Measurements from ENCODE around the gene MRPS18A. TPM values are rescaled to one million over a fixed set of nuclear protein-coding genes. Genes with fewer than 3 reads are reported as not detected.

MRPS18A gene
- total RNA-seq, 1 experiment from 2014 or later: 57.6 TPM

- no peaks in the 10 kb centered on the region; the same call in 1 of the 2 replicates for H3K9me3 ChIP-seq (replicated peaks)
- H3K36me3 ChIP-seq: peaks cover 82% of the 10 kb centered on the region
- H3K27ac ChIP-seq: no peak overlapping the region
- no peaks in the 10 kb centered on the region for H3K27me3 ChIP-seq (replicated peaks)
- no peak overlapping the region for H3K4me3 ChIP-seq
- DNase-seq (ENCODE audit: low read depth in 1 of 2, low spot score in 2 of 2): no peak
- peaks cover 24% of the 10 kb centered on the region for H3K4me1 ChIP-seq (replicated peaks)
Measured at GRCh38 chr6:43624786-43625288, 62.8 kb downstream of the MRPS18A start.

- no peak for DNase-seq (ENCODE audit: low read depth in 1 of 2, low spot score in 2 of 2)
- Histone ChIP-seq H3K4me1 (replicated peaks) (peaks cover 21% of the 10 kb centered on the region), H3K36me3 (peaks cover 88% of the 10 kb centered on the region), H3K9me3 (replicated peaks) (no peaks in the 10 kb centered on the region; the same call in 1 of the 2 replicates), H3K27ac (no peak overlapping the region), H3K4me3 (no peak overlapping the region), H3K27me3 (replicated peaks) (no peaks in the 10 kb centered on the region)
Measured at GRCh38 chr6:43623880-43624785, 63.5 kb downstream of the MRPS18A start.

- Histone ChIP-seq H3K27me3 (replicated peaks) (no peaks in the 10 kb centered on the region), H3K9me3 (replicated peaks) (no peaks in the 10 kb centered on the region), H3K36me3 (peaks cover 92% of the 10 kb centered on the region), H3K4me3 (no peak overlapping the region), H3K4me1 (replicated peaks) (peaks cover 15% of the 10 kb centered on the region), H3K27ac (no peak overlapping the region)
- no peak for DNase-seq (ENCODE audit: low read depth in 1 of 2, low spot score in 2 of 2)
Measured at GRCh38 chr6:43622541-43622940, 65.0 kb downstream of the MRPS18A start.

- H3K36me3 ChIP-seq: peaks cover 95% of the 10 kb centered on the region
- H3K9me3 ChIP-seq (replicated peaks): no peaks in the 10 kb centered on the region
- H3K27me3 ChIP-seq (replicated peaks): no peaks in the 10 kb centered on the region
- DNase-seq (ENCODE audit: low read depth in 1 of 2, low spot score in 2 of 2): no peak
- H3K27ac ChIP-seq: no peak overlapping the region
- H3K4me1 ChIP-seq (replicated peaks): peaks cover 8% of the 10 kb centered on the region
- no peak overlapping the region for H3K4me3 ChIP-seq
Measured at GRCh38 chr6:43621836-43622180, 65.8 kb downstream of the MRPS18A start.

Other genes with a start within 250 kb of the MRPS18A start
- 0.16 TPM in 1 of 2 replicates, not detected in the other for gene DLK2, start 232.2 kb downstream of the MRPS18A start, total RNA-seq (2014; rRNA removed; shearing (Covaris generic))
- 18.5 and 24.8 TPM in 2 replicates for gene TJAP1, start 210.2 kb downstream of the MRPS18A start, total RNA-seq (2014; rRNA removed; shearing (Covaris generic))
- not detected in 2 replicates for gene LRRC73, start 177.4 kb downstream of the MRPS18A start, total RNA-seq (2014; rRNA removed; shearing (Covaris generic))
- gene YIPF3, start 170.9 kb downstream of the MRPS18A start, total RNA-seq (2014; rRNA removed; shearing (Covaris generic)): 59.2 and 116 TPM in 2 replicates
- gene POLR1C, start 170.7 kb downstream of the MRPS18A start, total RNA-seq (2014; rRNA removed; shearing (Covaris generic)): 24.4 and 28.3 TPM in 2 replicates
- 35.8 and 81.8 TPM in 2 replicates for gene XPO5, start 111.8 kb downstream of the MRPS18A start, total RNA-seq (2014; rRNA removed; shearing (Covaris generic))
- gene POLH, start 111.6 kb downstream of the MRPS18A start, total RNA-seq (2014; rRNA removed; shearing (Covaris generic)): 22.6 and 27.3 TPM in 2 replicates
- 57.3 and 59.8 TPM in 2 replicates for gene GTPBP2, start 58.5 kb downstream of the MRPS18A start, total RNA-seq (2014; rRNA removed; shearing (Covaris generic))
- gene MAD2L1BP, start 52.0 kb downstream of the MRPS18A start, total RNA-seq (2014; rRNA removed; shearing (Covaris generic)): 17.9 and 59.4 TPM in 2 replicates
- not detected in 2 replicates for gene RSPH9, start 42.8 kb downstream of the MRPS18A start, total RNA-seq (2014; rRNA removed; shearing (Covaris generic))
- gene VEGFA, start 82.4 kb upstream of the MRPS18A start, total RNA-seq (2014; rRNA removed; shearing (Covaris generic)): 61.0 and 80.2 TPM in 2 replicates

Measured in SJSA1 (cell line).